ENCODE results near the gene CEBPG.
A peak's percentile ranks its signal among the peaks of the same experiment; 100 is the strongest.

CEBPG gene

DNA sequence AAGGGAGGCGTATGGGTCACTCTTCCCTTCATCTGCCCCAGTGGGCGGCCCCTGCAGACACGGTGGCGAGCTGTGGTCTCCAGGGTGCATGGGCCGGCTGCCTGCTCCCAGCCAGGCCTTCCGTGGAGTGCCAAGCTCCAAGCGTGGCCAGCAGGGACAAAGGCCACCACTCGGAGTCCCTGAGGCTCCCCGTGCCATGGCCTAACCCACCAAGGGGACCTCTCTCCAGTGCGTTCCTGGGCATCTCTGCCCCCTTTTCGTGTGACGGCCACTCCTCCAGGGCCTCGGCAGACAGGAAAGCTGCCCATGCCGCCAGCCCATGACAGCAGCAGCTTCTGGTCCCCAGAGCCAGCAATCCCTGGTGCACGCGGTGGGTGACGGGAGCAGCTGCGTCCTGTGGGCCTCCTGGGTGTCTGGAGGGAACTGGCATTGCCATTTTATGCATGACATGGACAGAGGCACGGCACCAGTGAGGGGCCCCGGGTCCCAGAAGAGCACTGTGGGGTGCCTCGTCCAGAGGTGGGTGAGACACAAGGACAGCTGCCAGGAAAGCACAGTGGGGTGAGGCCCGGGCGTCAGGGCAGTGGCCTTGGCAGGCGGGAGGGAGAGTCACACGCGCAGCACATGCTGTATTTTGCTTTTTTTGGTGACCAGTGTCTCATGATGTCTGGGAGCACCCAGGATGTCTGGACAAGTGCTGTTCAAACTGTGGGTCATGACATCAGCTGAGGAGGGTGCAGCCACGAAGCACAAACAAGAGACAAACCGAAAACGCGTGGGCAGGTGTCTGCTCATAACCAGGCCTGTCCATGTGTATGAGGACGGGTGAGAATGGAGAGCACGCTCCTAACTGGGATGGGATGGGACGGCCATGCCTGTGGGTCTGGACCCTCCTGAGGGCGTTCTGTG, 32.3 kb downstream of the CEBPG start:
- no peak for DNase-seq (ENCODE audit: low read depth in 2 of 3, low spot score in 1 of 3)

DNA sequence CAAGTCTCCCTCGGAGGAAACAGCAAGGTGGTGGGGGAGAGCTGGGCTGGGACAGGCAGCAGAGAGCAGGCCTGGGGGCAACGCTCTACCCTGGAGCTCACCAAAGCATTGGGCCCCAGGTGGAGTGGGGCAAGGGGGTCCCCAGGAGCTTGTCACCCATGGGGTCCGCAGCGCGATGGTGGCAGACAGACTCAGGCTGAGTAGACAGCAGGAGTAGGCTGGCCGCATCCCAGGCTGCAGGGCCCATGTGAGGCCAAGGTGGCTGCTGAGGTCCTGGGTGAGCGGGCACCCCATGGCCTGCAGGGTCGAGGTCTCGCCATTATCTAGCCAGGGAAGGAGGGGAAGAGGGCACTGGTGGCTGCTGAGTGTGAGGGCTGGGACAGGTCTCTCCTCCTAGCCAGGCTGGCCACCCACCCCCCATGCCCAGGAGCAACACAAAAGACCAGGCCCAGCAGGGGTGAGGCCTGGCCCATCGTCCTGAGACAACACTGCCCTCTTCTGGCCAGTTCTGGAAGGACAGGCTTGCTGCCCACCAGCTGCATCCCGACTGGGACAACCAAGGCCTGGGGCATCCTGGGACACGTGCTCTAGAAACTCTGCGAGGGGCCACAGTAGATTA, 33.1 kb downstream of the CEBPG start:
- DNase-seq (ENCODE audit: low read depth in 2 of 3, low spot score in 1 of 3): peak; percentile 52 to 82 (median 70)

- no peak for DNase-seq (ENCODE audit: low read depth in 2 of 3, low spot score in 1 of 3)
Measured at GRCh38 chr19:33407140-33407551, 33.6 kb downstream of the CEBPG start.

GRCh38 chr19:33407716-33408115, 34.2 kb downstream of the CEBPG start:
- DNase-seq (ENCODE audit: low read depth in 2 of 3, low spot score in 1 of 3): no peak

GRCh38 chr19:33408116-33408515, 34.6 kb downstream of the CEBPG start:
- no peak for DNase-seq (ENCODE audit: low read depth in 2 of 3, low spot score in 1 of 3)

- DNase-seq (ENCODE audit: low read depth in 2 of 3, low spot score in 1 of 3): no peak
Measured at GRCh38 chr19:33408538-33409434, 35.3 kb downstream of the CEBPG start.

GRCh38 chr19:33409906-33410685, 36.6 kb downstream of the CEBPG start:
- DNase-seq (ENCODE audit: low read depth in 2 of 3, low spot score in 1 of 3): no peak

GRCh38 chr19:33410915-33411401, 37.4 kb downstream of the CEBPG start:
- no peak for DNase-seq (ENCODE audit: low read depth in 2 of 3, low spot score in 1 of 3)

DNA sequence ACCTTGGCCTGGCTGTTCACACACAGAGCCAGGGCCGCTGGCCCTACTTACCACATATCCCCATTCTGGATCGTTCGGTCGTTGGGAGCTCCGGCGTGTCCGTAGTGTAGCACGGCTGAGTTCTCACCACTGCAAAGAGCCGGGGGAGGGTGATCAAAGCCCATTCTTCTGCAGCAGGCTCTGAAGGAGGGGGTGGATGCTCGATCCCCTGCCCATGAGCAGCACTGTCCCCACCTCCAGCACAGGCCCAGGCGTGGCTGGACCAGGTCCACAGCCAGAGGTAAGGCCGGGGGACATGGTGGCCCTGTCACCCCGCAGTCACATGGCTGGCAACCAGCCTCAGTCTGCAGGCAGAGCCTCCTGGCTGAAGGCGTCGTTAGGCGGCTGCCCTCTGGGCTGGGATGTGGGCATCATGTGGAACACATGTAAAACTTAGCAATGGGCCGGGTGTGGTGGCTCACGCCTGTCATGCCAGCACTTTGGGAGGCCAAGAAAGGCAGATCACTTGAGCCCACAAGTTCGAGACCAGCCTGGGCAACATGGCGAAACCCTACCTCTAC, 38.2 kb downstream of the CEBPG start:
- no peak for DNase-seq (ENCODE audit: low read depth in 2 of 3, low spot score in 1 of 3)

GRCh38 chr19:33412601-33413425, 39.3 kb downstream of the CEBPG start:
- DNase-seq (ENCODE audit: low read depth in 2 of 3, low spot score in 1 of 3): no peak

DNA sequence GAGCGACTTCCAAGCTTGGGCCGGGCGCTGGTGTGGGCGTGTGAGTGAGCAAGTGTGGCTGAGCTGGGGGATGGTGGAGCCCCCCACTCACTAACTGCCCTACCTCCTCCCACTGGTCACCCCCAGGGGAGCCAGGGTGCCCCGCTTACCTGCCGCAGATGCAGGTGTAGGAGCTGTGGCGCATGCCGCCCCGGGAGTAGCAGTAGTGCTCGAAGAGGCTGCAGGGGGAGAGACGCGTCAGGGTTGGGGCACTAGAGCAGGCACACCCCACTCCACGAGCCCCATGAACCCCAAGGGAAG, 39.9 kb downstream of the CEBPG start:
- no peak for DNase-seq (ENCODE audit: low read depth in 2 of 3, low spot score in 1 of 3)

DNA sequence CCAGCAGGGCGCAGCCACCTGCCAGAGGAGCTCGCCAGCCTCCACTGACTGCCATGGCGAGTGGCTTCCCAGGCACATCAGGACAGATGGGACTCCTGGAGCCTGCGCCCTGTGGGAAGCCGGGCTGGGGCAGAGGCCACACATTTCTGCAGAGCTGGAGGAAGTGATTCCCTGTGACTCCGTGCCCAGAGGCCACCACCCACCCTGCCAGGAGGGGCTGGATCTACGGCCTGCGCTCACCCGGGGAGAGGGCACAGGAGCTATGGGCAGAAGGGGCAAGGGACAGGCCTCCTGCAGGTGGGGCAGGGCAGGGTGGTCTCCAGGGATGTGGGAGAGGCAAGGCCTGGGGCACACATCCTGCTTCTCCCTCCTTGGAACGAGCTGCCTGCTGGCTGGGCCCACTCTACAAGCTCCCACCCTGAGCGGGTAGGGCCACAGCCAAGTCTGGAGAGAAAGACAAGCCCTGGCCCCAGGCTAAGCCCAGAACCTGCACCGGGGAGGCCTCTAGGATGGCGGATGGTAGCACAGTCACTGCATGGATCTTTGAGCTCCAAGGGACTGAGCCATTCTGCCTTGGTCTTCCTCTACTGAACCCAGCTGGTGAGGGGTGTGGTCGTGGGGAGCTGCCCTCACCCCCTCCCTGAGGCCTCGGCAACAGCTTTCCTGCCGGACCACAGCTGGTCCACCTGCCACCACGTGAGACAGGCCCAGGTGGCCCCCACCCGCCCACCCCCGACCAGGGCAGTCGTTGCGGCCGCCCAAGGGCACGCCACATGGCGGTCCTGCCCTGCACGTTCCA, 40.6 kb downstream of the CEBPG start:
- no peak for DNase-seq (ENCODE audit: low read depth in 2 of 3, low spot score in 1 of 3)

DNA sequence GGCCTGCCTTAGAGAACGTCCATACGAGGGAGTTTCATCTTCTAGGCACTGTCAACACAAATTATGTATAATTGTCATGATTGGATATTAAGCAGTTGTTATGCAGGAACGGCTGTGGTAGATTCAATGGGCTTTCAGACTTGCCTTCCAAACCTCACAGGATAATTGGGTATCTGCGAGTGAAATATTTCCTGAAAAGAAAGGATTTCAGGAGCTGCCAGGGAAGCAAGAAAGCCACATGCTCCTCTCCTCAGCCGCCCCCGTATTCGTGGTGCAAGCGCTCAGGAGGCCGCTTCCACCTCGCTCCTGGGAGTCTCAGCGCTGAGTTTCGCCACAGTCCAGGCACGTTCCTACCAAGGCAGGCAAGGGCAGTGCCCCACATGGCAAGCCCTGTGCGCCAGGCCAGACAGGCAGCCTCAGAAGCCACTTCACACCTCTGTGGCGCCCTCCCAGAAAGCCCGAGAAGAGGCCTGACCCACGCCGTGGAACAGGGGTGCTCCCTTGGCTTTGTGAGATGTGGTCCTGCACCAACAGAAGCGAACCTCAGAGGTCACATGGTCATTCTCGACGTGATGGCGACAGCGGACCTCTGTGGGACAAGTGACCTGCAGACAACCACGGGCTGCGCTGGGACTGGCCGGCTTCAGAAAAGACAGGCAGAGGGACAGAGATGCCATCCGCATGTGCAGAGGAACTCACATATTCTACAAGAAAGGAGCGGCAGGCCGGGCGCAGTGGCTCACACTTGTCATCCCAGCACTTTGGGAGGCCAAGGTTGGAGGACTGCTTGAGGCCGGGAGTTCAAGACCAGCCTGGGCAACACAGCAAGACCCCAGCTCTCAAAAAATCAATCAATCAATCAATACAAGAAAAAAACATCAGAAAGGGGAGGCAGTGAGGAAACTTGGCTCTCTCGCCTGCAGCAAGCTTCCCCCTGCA, 41.4 kb downstream of the CEBPG start:
- no peak for DNase-seq (ENCODE audit: low read depth in 2 of 3, low spot score in 1 of 3)

GRCh38 chr19:33416307-33417215, 43.1 kb downstream of the CEBPG start:
- peak; percentile 34 to 61 (median 55) for DNase-seq (ENCODE audit: low read depth in 2 of 3, low spot score in 1 of 3)

DNA sequence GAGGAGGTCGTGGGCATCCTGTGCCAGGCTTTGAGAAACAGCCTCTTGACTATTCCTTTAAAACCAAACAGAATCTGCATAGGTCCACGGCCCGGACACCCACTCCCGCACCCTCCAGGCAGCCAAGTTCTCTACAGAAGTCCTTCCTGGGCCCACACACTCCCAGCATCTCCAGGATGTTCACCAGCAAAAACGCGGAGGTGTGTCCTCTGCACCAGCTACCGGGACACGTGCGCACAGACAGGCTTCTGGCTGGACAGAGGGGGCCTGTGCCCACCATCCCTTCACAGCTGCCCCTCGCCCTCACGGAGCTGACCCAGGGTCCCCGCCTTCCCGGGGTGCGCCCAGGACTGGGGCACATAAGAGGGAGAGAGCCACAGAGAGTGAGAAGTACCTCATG, 44.2 kb downstream of the CEBPG start:
- DNase-seq (ENCODE audit: low read depth in 2 of 3, low spot score in 1 of 3): no peak

DNA sequence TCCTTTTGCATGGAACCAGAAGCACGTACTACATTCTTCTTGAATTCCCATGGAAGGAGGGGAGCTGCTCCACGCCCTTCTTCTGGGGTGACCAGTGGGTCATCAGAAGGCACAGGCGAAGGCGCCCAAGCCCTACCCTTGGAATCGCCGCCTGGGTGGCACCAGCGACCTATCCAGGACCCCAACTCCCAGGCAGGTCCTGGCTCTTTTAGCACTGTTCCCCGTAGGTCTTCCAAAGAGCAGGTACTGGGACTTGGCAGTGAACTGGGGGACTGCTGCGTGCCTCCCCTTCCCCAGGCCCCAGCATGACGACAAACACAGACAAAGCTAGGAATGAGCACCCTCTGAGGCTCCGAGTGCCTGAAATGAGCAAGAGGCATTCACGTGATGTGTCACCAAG, 45.0 kb downstream of the CEBPG start:
- no peak for DNase-seq (ENCODE audit: low read depth in 2 of 3, low spot score in 1 of 3)
